GM12878 (cell line): ENCODE data around the gene TSFM. TPM values are rescaled to one million over a fixed set of nuclear protein-coding genes. Genes with fewer than 3 reads are reported as not detected.

ENCODE experiments used
- BHLHE40 ChIP-seq, 2 experiments: fragments of 450-650 bp in 1 of 2; IDR thresholded peaks; 2 replicates each; pipeline ENCODE4 v1.6.1; 2011 to 2017; ENCODE audit warnings: low read depth in 2 of 2, borderline replicate concordance in 1 of 2, improper control_type of control experiment in 1 of 2, low read length in 1 of 2, mild to moderate bottlenecking in 1 of 2
- CREM ChIP-seq: IDR thresholded peaks from 2 replicates; pipeline ENCODE4 v1.6.1; 2014; ENCODE audit warnings: antibody characterized with exemption, low read depth
- FOXM1 ChIP-seq: IDR thresholded peaks from 2 replicates; pipeline ENCODE4 v1.6.1; 2012; ENCODE audit warnings: low read depth, mild to moderate bottlenecking, inconsistent platforms, low read length, moderate library complexity
- JUND ChIP-seq: IDR thresholded peaks from 2 replicates; pipeline ENCODE4 v1.6.1; 2012; ENCODE audit warnings: low read depth, mild to moderate bottlenecking, low read length, improper control_type of control experiment, moderate library complexity
- NBN ChIP-seq: fragments of 450-650 bp; IDR thresholded peaks from 2 replicates; pipeline ENCODE4 v1.6.1; 2016
- POLR2AphosphoS2 ChIP-seq: IDR thresholded peaks from 2 replicates; pipeline ENCODE4 v1.6.1; 2011; ENCODE audit warnings: low read depth, mild to moderate bottlenecking, low read length, improper control_type of control experiment, moderate library complexity
- POU2F2 ChIP-seq: IDR thresholded peaks from 3 replicates; pipeline ENCODE4 v1.6.1; 2011; ENCODE audit warnings: low read depth, mild to moderate bottlenecking, low read length, borderline replicate concordance
- RB1 ChIP-seq: fragments of 450-650 bp; formaldehyde crosslinking; IDR thresholded peaks from 2 replicates; pipeline ENCODE4 v1.6.1; 2017; ENCODE audit warnings: mild to moderate bottlenecking, borderline replicate concordance
- SMARCA5 ChIP-seq: fragments of 450-650 bp; IDR thresholded peaks from 2 replicates; pipeline ENCODE4 v1.6.1; 2017; ENCODE audit warnings: mild to moderate bottlenecking
- SRF ChIP-seq, 2 experiments: IDR thresholded peaks; 2 replicates each; pipeline ENCODE4 v1.6.1; 2011; ENCODE audit warnings: low read depth in 2 of 2, low read length in 2 of 2, mild to moderate bottlenecking in 1 of 2, moderate library complexity in 1 of 2
- YY1 ChIP-seq: IDR thresholded peaks from 2 replicates; pipeline ENCODE4 v1.6.1; 2011; ENCODE audit warnings: low read depth, mild to moderate bottlenecking, low read length
- polyA plus RNA-seq, 11 experiments: library from polyadenylated mRNA; depleted of rRNA in 4 of 11; unstranded in 6 of 11; stranded (reverse) in 5 of 11; fragments of >200 nt; fragmentation: Nextera tagmentation in 4 of 11; fragmentation: Illumina TruSeq in 1 of 11; extraction: Ambion mirVana in 4 of 11; extraction: Trizol in 1 of 11; gene quantifications; 1 replicate in 1 of 11; 2 replicates in 10 of 11; pipeline versions ENCODE4 v1.2.1 to v1.2.3, GENCODE V29; 2011 to 2016; ENCODE audit warnings: inconsistent platforms in 2 of 11, missing spikeins in 2 of 11, low read depth in 1 of 11
- total RNA-seq, 4 experiments: library from RNA; depleted of rRNA in 3 of 4; stranded (reverse); fragments of >200 nt in 3 of 4; fragmentation: Illumina TruSeq in 1 of 4; extraction: Trizol in 1 of 4; gene quantifications; 2 replicates each; pipeline versions ENCODE4 v1.2.1 to v1.2.3, GENCODE V29; 2013 to 2021
- TF ChIP-seq, protein P1 (sequence below): fragments of 450-650 bp; formaldehyde crosslinking; IDR thresholded peaks from 2 replicates; pipeline ENCODE4 v1.4.0; 2020; ENCODE audit warnings: mild to moderate bottlenecking, moderate library complexity
- TF ChIP-seq, protein P2 (sequence below): IDR thresholded peaks from 2 replicates; pipeline ENCODE4 v1.6.1; 2012; ENCODE audit warnings: low read length, inconsistent platforms
- TF ChIP-seq, protein P3 (sequence below): IDR thresholded peaks from 2 replicates; pipeline ENCODE4 v1.6.1; 2012; ENCODE audit warnings: low read depth, low read length, improper control_type of control experiment
- TF ChIP-seq, protein P4 (sequence below): fragments of 450-650 bp; IDR thresholded peaks from 2 replicates; pipeline ENCODE4 v1.6.1; 2016; ENCODE audit warnings: mild to moderate bottlenecking, moderate library complexity, borderline replicate concordance
- TF ChIP-seq, protein P5 (sequence below): fragments of 150-350 bp; IDR thresholded peaks from 2 replicates; pipeline ENCODE4 v1.6.1; 2014; ENCODE audit warnings: mild to moderate bottlenecking, low read depth, low read length

TSFM gene
- total and polyA plus RNA-seq, 10 of the 15 experiments (the other 5 are each of a cell fraction or from before 2014, with no cell fraction given): 36.7 to 132 (median 45.6) TPM

DNA sequence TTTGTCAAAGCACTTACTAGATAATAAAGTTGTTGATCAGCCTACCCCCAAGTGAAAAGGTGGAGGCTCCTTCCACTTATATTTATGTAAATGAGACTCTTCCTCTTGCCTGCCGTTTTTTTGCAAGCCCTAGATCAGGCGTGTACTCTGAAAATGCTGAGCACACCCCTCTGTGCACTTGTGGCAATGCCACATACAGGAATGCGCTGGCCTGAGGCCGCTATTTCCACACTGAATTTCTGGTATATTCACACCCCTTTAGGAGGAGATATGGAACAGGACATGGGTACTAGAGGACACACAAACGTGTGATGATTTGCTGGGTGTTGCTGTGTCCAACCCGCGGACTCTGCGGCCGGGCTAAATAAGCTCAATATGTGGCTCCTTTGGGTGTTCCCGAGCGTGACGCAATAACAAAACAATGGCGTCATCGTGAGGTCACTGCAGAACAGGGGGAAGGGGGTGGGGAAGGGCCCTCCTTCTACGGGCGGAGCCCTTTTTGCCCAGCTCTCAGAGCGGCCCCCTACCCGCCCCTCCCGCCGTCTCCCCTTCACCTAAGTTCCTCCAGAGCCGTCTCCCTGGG lies 38.3 kb upstream of the TSFM start (continued):
- 0 out of 4 replicates have a peak, but pooled peaks of 1 of the 2 experiments have one; percentile 13 for TF ChIP-seq SRF (IDR thresholded peaks at IDR 0.05; ENCODE audit: low read depth in 2 of 2, low read length in 2 of 2)
- TF ChIP-seq CREM: peak; percentile 98
- TF ChIP-seq POLR2AphosphoS2: no peak
- TF ChIP-seq RB1: peak; percentile 56; the same call in 1 of the 2 replicates
- TF ChIP-seq, protein P1, sequence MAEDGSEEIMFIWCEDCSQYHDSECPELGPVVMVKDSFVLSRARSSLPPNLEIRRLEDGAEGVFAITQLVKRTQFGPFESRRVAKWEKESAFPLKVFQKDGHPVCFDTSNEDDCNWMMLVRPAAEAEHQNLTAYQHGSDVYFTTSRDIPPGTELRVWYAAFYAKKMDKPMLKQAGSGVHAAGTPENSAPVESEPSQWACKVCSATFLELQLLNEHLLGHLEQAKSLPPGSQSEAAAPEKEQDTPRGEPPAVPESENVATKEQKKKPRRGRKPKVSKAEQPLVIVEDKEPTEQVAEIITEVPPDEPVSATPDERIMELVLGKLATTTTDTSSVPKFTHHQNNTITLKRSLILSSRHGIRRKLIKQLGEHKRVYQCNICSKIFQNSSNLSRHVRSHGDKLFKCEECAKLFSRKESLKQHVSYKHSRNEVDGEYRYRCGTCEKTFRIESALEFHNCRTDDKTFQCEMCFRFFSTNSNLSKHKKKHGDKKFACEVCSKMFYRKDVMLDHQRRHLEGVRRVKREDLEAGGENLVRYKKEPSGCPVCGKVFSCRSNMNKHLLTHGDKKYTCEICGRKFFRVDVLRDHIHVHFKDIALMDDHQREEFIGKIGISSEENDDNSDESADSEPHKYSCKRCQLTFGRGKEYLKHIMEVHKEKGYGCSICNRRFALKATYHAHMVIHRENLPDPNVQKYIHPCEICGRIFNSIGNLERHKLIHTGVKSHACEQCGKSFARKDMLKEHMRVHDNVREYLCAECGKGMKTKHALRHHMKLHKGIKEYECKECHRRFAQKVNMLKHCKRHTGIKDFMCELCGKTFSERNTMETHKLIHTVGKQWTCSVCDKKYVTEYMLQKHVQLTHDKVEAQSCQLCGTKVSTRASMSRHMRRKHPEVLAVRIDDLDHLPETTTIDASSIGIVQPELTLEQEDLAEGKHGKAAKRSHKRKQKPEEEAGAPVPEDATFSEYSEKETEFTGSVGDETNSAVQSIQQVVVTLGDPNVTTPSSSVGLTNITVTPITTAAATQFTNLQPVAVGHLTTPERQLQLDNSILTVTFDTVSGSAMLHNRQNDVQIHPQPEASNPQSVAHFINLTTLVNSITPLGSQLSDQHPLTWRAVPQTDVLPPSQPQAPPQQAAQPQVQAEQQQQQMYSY (CRISPR knock-in tag): no peak
- TF ChIP-seq YY1: peak; percentile 66
- TF ChIP-seq POU2F2: peak; percentile 8; the same call in 1 of the 3 replicates
- TF ChIP-seq, protein P2, sequence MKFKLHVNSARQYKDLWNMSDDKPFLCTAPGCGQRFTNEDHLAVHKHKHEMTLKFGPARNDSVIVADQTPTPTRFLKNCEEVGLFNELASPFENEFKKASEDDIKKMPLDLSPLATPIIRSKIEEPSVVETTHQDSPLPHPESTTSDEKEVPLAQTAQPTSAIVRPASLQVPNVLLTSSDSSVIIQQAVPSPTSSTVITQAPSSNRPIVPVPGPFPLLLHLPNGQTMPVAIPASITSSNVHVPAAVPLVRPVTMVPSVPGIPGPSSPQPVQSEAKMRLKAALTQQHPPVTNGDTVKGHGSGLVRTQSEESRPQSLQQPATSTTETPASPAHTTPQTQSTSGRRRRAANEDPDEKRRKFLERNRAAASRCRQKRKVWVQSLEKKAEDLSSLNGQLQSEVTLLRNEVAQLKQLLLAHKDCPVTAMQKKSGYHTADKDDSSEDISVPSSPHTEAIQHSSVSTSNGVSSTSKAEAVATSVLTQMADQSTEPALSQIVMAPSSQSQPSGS: peak; percentile 97
- TF ChIP-seq, protein P3, sequence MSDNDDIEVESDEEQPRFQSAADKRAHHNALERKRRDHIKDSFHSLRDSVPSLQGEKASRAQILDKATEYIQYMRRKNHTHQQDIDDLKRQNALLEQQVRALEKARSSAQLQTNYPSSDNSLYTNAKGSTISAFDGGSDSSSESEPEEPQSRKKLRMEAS: no peak
- TF ChIP-seq, protein P4, sequence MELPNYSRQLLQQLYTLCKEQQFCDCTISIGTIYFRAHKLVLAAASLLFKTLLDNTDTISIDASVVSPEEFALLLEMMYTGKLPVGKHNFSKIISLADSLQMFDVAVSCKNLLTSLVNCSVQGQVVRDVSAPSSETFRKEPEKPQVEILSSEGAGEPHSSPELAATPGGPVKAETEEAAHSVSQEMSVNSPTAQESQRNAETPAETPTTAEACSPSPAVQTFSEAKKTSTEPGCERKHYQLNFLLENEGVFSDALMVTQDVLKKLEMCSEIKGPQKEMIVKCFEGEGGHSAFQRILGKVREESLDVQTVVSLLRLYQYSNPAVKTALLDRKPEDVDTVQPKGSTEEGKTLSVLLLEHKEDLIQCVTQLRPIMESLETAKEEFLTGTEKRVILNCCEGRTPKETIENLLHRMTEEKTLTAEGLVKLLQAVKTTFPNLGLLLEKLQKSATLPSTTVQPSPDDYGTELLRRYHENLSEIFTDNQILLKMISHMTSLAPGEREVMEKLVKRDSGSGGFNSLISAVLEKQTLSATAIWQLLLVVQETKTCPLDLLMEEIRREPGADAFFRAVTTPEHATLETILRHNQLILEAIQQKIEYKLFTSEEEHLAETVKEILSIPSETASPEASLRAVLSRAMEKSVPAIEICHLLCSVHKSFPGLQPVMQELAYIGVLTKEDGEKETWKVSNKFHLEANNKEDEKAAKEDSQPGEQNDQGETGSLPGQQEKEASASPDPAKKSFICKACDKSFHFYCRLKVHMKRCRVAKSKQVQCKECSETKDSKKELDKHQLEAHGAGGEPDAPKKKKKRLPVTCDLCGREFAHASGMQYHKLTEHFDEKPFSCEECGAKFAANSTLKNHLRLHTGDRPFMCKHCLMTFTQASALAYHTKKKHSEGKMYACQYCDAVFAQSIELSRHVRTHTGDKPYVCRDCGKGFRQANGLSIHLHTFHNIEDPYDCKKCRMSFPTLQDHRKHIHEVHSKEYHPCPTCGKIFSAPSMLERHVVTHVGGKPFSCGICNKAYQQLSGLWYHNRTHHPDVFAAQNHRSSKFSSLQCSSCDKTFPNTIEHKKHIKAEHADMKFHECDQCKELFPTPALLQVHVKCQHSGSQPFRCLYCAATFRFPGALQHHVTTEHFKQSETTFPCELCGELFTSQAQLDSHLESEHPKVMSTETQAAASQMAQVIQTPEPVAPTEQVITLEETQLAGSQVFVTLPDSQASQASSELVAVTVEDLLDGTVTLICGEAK: peak; percentile 50
- TF ChIP-seq BHLHE40 (IDR thresholded peaks at IDR 0.05; ENCODE audit: borderline replicate concordance in 1 of 2, low read depth in 2 of 2, low read length in 1 of 2): 0 out of 4 replicates have a peak, but pooled peaks of 1 of the 2 experiments have one; percentile 4
- TF ChIP-seq FOXM1: no peak
- TF ChIP-seq, protein P5, sequence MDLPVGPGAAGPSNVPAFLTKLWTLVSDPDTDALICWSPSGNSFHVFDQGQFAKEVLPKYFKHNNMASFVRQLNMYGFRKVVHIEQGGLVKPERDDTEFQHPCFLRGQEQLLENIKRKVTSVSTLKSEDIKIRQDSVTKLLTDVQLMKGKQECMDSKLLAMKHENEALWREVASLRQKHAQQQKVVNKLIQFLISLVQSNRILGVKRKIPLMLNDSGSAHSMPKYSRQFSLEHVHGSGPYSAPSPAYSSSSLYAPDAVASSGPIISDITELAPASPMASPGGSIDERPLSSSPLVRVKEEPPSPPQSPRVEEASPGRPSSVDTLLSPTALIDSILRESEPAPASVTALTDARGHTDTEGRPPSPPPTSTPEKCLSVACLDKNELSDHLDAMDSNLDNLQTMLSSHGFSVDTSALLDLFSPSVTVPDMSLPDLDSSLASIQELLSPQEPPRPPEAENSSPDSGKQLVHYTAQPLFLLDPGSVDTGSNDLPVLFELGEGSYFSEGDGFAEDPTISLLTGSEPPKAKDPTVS: no peak
- TF ChIP-seq NBN: peak; percentile 97
- no peak for TF ChIP-seq JUND
- TF ChIP-seq SMARCA5: peak; percentile 73; the same call in 1 of the 2 replicates
